GM23338 (cell line): ENCODE results near the gene PTPRF.

Experiments
- CREB1 ChIP-seq: fragments of 250-450 bp; sonication (Bioruptor Pico); IDR thresholded peaks from 2 replicates; pipeline ENCODE4 v1.5.0; 2020; ENCODE audit warnings: low read depth, mild to moderate bottlenecking, moderate library complexity
- EZH2 ChIP-seq: fragments of 200-600 bp; sonication (generic); IDR thresholded peaks from one replicate; pipeline ENCODE4 v1.8.0; 2017; ENCODE audit warnings: antibody characterized with exemption, mild to moderate bottlenecking, low read depth; ENCODE audit not compliant: unreplicated experiment
- EZH2phosphoT487 ChIP-seq: fragments of 200-600 bp; sonication (generic); IDR thresholded peaks from one replicate; pipeline ENCODE4 v1.8.1; 2018; ENCODE audit warnings: antibody characterized with exemption; ENCODE audit not compliant: unreplicated experiment
- JUNB ChIP-seq: IDR thresholded peaks from one replicate; pipeline ENCODE4 v1.6.1; 2016; ENCODE audit warnings: antibody characterized with exemption; ENCODE audit not compliant: unreplicated experiment
- POLR2AphosphoS5 ChIP-seq: IDR thresholded peaks from 2 replicates; pipeline ENCODE4 v1.6.1; 2016; ENCODE audit warnings: antibody characterized with exemption, low read depth
- TF ChIP-seq, protein P1 (sequence below), 2 experiments: fragments of 200-600 bp in 1 of 2; sonication (generic) in 1 of 2; conservative IDR thresholded peaks; 2 replicates each; pipeline versions ENCODE4 v1.5.1 to v1.6.1; 2016 to 2017; ENCODE audit warnings: antibody characterized with exemption in 2 of 2, low read depth in 2 of 2, mild to moderate bottlenecking in 2 of 2, moderate library complexity in 1 of 2
- TF ChIP-seq, protein P2 (sequence below): IDR thresholded peaks from one replicate; pipeline ENCODE4 v1.6.1; 2018; ENCODE audit warnings: antibody characterized with exemption; ENCODE audit not compliant: unreplicated experiment

DNA sequence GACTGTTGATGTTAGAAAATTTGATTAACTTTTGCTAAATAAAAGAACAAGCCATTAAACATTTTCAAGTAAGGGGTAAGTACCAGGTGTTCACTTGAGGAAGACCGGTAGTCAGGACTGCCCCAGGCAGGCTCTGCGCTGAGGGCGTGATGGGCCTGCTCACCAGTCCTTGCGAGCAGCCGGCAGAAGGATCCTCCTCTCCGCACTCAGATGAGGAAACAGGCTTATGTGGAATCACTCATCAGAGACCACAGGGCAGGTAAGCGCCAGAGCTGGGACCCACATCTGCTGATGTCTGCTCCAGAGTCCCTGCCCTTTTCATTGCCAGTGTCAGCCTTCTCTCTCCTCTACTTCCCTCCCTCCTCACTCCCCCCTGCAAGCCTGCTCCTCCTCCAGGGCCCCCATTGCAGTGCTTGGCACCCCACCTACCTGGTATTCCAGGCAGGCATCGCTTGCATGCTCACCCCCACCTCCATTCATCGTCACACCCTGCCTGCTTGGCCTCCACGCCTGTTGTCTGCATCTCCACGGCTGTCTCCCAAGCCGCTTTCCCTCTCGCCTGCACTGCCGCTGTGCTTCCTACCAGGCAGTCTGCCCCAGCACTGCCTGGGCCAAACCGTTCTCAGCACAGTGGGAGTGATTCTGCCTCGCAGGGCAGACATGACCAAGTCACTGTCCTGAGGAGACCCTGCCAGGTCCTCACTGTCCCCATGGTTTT lies 94.5 kb downstream of the PTPRF start:
- no peak for TF ChIP-seq EZH2
- no peak for TF ChIP-seq POLR2AphosphoS5
- TF ChIP-seq, protein P1, sequence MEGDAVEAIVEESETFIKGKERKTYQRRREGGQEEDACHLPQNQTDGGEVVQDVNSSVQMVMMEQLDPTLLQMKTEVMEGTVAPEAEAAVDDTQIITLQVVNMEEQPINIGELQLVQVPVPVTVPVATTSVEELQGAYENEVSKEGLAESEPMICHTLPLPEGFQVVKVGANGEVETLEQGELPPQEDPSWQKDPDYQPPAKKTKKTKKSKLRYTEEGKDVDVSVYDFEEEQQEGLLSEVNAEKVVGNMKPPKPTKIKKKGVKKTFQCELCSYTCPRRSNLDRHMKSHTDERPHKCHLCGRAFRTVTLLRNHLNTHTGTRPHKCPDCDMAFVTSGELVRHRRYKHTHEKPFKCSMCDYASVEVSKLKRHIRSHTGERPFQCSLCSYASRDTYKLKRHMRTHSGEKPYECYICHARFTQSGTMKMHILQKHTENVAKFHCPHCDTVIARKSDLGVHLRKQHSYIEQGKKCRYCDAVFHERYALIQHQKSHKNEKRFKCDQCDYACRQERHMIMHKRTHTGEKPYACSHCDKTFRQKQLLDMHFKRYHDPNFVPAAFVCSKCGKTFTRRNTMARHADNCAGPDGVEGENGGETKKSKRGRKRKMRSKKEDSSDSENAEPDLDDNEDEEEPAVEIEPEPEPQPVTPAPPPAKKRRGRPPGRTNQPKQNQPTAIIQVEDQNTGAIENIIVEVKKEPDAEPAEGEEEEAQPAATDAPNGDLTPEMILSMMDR (conservative IDR thresholded peaks at IDR 0.05; ENCODE audit: low read depth in 2 of 2) = no peak
- TF ChIP-seq CREB1 (CRISPR knock-in tag) = no peak
- TF ChIP-seq, protein P2, sequence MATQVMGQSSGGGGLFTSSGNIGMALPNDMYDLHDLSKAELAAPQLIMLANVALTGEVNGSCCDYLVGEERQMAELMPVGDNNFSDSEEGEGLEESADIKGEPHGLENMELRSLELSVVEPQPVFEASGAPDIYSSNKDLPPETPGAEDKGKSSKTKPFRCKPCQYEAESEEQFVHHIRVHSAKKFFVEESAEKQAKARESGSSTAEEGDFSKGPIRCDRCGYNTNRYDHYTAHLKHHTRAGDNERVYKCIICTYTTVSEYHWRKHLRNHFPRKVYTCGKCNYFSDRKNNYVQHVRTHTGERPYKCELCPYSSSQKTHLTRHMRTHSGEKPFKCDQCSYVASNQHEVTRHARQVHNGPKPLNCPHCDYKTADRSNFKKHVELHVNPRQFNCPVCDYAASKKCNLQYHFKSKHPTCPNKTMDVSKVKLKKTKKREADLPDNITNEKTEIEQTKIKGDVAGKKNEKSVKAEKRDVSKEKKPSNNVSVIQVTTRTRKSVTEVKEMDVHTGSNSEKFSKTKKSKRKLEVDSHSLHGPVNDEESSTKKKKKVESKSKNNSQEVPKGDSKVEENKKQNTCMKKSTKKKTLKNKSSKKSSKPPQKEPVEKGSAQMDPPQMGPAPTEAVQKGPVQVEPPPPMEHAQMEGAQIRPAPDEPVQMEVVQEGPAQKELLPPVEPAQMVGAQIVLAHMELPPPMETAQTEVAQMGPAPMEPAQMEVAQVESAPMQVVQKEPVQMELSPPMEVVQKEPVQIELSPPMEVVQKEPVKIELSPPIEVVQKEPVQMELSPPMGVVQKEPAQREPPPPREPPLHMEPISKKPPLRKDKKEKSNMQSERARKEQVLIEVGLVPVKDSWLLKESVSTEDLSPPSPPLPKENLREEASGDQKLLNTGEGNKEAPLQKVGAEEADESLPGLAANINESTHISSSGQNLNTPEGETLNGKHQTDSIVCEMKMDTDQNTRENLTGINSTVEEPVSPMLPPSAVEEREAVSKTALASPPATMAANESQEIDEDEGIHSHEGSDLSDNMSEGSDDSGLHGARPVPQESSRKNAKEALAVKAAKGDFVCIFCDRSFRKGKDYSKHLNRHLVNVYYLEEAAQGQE = no peak
- TF ChIP-seq EZH2phosphoT487 = no peak
- no peak for TF ChIP-seq JUNB
